ENCODE results near the gene EPG5.
A peak's percentile ranks its signal among the peaks of the same experiment; 100 is the strongest.

EPG5 gene

GRCh38 chr18:45910405-45911023 lies 56.6 kb downstream of the EPG5 start:
- DNase-seq, result no peak

DNA sequence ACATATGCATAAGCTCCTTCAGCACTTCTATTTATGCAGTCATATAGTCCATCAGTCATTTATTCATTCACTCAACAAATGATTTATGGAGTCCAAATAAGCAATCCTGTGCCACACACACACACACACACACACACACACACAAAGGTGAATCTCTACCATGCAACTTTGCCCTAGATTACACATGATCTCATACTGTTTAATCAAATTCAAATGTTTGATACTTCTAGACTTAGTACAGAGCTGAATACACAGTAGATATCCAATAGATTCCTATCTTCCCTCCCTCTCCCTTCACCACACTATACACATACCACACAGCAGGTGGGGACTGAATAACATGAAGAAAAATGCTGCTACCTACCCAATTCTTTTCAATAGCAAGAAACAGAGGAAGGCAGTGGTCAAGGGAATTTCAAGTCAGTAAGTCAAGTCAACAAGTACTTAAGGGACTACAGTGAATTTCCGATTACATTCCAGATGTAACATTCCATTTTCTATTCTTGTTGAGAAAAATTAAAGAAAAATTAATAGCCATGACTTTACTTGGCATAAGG lies 65.4 kb downstream of the EPG5 start:
- no peak for DNase-seq

DNA sequence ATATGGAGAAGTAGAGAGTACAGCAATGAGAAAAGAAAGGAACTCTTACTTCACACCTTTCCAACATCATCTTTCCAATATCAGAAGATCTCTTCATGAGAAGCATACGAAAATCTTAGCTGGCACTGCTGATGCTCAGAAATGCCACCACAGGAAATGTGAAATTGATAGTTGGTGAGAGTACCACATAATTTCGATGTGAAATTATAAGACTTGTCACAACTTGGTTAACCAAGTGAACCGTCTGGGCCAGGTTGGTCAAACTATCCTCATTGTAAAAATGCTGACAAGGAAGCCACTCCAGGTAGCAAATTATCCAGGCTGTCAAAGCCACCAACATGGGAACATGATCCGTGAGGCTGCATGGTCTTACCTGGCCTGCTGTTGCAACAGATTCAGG lies 66.5 kb downstream of the EPG5 start:
- no peak for DNase-seq

DNA sequence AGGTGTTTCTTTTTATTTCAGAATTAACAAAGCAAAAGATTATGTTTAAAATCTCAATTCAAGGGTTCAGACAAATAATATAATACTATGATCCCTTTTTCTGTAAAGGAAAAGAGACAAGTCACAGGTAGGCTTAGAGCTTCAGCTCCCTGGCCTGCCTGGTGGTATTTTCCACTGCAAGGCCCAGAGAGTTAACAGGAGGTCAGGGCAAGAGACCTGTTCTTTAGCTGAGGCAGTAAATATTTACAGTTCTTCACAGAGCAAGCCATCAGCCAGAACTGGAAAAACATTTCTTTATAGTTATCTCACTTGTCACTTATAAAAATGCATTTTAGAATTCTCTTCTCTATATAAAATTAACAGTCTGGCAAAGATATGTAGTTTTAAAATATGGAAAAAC lies 70.1 kb downstream of the EPG5 start:
- no peak for DNase-seq

DNA sequence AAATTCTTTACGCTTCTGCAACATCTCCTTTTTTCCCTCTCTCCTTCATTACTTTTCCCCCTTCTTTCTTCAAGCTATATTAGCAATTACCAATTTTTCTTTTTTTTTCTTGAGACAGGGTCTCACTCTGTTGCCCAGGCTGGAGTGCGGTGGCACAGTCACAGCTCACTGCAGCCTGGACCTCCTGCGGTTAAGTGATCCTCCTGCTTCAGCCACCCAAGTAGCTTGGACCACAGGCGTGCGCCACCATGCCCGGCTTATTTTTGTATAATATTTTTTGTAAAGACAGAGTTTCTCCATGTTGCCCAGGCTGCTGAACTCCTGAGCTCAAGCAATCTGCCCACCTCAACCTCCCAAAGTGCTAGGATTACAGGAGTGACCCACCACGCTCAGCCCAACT lies 70.7 kb downstream of the EPG5 start:
- no peak for DNase-seq

GRCh38 chr18:45895339-45895738 lies 71.8 kb downstream of the EPG5 start:
- no peak for DNase-seq

DNA sequence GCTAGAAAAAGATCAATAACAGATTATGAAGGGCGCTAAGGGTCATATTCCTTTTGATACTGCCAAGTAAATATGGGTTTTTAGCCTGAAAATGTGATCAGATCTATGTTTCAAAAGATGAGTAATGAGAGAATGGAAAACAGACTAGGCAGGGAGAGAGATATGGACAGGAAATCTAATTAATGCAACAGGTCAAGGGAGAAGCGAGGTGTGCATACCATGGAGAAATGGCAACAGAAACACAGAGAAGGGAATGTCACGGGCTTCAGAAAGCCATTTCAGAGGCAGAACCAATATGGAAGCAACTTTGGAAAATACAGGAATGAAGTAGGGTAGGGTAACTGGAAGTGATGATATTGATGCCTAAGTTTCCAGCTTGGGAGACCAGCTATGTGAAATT lies 72.3 kb downstream of the EPG5 start:
- no peak for DNase-seq

GRCh38 chr18:45891806-45892205 lies 75.3 kb downstream of the EPG5 start:
- no peak for DNase-seq

- DNase-seq, result no peak
These were observed 76.5 kb downstream of the EPG5 start for GRCh38 chr18:45890606-45891005.

- no peak for DNase-seq
These were observed 77.6 kb downstream of the EPG5 start for GRCh38 chr18:45889419-45890064.

- DNase-seq, result no peak
These were observed 79.5 kb downstream of the EPG5 start for GRCh38 chr18:45887585-45887984.

DNA sequence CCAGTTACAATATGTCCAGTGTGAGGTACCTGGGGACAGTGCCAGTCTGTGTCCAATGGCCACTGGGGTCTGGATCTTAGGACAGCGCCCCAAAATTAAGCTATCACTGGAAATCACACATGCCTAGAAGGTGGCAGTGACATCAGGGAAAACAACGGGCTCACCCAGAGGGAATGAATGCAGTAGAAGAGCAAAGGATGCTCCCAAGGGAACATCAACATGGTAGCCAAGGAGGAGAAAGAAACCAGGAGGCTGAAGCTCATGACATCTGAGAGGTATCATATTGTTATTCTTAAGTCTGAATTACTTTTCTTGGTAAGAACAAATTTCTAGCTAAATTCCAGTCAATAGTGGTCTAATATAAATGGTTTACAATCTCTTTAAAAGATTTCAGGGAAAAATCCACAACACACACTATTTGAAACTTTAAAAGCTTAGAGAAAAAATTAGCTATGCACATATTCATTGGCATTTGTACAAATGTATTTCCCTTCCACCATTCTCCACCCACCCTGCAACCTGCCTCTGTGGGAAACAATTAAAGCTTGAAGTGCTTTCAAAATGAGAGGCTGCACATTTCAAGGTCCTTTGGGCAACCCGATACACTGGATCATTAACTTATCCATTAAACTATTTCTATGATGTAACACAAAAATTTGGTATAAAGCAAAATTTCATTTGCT lies 86.1 kb downstream of the EPG5 start:
- DNase-seq, result no peak

DNA sequence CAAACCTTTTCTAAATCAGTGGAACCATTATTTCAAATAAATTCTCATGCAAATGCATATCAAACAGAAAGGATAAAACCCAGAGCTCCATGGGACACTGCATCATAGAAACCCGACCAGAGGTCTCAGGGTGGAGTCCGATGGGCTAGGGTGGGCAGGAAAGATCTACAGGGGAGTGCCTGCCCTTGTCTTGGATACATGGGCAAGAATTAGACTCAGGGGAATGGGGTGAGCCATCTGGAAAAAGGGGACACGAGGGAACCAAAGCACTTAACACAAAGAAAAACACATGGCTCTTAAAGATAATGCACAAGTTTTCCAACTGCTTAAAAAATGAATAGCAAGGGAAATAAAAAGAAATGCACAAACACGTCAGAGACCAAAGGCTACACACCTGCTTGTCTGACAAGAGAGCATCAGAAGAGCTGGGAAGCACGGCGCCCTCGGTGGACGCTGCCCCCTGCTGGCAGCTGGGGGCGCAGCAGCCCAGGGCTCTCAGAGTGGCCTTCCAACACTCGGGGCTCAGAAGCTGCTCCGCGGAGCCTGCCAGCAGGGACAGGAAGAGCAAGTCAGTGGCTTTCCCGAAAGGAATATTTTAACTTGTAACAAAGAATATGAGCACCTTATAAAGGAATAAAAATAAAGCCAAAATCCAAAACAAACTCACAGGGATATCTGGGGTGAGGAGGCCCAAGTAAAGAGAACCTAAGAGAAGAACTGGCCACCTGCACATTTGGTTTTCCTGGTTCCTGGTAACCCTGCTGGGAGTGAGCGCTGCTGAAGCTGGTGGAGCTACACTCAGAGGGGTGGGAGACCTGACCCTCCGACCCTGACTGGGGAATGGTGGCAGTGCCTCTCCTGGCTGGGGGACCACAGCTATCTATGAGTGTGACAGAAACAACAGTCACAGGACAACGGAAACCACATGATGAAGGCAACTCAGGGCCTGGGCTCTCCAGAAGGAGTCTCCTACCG lies 87.2 kb downstream of the EPG5 start:
- DNase-seq, result peak; percentile 2

- DNase-seq, result no peak
These were observed 89.7 kb downstream of the EPG5 start for GRCh38 chr18:45877403-45877802.

GRCh38 chr18:45876161-45876560 lies 91.0 kb downstream of the EPG5 start:
- DNase-seq, result no peak

DNA sequence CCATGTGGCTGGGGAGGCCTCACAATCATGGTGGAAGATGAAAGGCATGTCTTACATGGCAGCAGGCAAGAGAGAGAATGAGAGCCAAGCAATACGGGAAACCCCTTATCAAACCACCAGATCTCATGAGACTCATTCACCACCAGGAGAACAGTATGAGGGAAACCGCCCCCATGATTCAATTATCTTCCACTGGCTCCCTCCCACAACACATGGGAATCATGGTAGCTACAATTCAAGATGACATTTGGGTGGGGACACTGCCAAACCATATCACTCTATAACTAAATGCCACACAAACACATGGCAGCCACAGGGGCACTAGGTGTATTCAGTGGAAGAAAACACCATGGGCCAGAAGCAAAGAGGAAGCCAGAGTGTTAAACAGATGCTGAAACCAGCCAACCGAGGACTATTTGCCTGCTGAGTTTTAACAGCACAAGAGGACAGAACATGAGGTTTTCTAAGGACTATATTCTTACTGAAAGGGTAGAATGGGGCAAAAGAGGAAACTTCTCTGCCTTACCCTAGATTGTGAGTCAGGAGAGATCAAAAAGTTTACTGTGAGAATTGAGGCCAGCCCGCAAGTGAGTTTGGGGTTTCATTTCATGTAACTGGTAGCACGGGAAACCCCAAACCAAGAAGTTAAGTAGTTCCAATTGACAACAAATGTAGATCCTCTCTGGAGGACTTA lies 92.5 kb downstream of the EPG5 start:
- DNase-seq, result no peak

DNA sequence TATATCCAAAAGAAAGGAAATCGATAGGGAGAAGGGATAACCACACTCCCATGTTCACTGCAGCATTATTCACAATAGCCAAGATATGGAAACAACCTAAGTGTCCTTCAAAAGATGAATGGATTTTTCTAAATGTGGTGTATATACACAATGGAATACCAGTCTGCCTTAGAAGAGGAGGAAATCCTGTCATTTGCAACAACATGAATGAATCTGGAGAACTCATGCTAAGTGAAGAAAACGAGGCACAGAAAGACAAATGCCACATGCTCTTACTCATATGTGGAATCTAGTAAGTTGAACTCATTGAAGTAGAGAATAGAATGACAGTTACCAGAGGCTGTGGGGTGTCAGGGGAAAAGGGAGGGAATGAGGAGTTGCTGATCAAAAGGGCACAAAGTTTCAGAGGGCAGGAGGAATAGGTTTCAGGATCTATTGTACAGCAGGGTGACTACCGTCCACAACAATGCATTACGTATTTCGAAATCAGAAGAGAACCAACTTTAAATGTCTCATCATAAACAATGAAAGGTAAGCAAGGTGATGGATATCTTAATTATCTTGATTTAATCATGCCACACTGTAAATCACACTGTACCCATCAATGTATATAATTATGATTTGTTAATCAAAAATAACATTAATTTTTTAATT lies 95.6 kb downstream of the EPG5 start:
- DNase-seq, result no peak

GRCh38 chr18:45870419-45870818 lies 96.7 kb downstream of the EPG5 start:
- DNase-seq, result no peak

DNA sequence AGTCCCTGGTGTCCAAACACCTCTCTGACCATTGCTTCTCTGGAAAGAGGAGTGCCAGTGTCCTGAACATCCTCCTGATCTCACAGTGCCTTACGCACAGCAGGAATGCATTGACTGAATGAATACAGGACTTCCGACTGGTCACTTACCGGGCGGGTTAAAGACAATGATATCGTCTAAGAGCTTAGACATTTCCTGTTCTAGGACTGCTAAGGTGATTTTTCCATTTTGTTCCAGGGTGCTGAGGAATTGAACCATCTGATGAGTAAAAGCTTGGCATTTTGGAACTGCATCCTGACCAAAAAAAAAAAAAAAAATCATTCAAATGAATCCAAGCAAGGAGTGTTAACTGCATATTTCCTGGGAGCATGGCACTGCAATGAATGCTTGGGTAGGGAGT lies 101.7 kb downstream of the EPG5 start:
- DNase-seq, result no peak

DNA sequence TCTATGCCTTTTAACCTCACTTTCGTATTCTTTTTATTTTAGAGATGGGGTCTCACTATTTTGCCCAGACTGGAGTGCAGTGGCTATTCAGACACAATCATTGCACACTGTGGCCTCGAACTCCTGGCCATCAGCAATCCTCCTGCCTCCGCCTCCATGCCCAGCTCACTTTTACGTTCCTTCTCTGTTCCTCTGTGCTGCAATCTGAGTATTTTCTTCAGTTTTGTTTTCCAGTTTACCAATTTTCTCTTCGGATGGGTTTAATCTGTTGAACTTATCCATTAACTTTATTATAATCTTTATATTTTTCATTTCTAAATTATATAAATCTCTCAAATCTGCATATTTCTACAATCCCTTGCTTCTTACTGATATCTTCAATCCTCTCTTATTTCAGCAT lies 103.0 kb downstream of the EPG5 start:
- no peak for DNase-seq

- DNase-seq, result no peak
These were observed 103.7 kb downstream of the EPG5 start for GRCh38 chr18:45863469-45863868.

- no peak for DNase-seq
These were observed 105.2 kb downstream of the EPG5 start for GRCh38 chr18:45861926-45862325.

Measured in NCI-H1436 treated with DMSO at 0.1 percent for 48 hours (cell line).